DMS114 treated with DMSO at 0.1 percent for 48 hours (cell line): Measurements from ENCODE around the gene PHEX.

Experiments used
- DNase-seq: peaks from one replicate; lab custom pipeline; 2025; ENCODE audit not compliant: unreplicated experiment; lab: John Stamatoyannopoulos, UW

PHEX gene

GRCh38 chrX:22039541-22039940 is 7.4 kb downstream of the PHEX start:
- no peak for DNase-seq

- DNase-seq = no peak
These were observed 8.1 kb downstream of the PHEX start for GRCh38 chrX:22040184-22040583.

GRCh38 chrX:22041907-22042530 is 9.9 kb downstream of the PHEX start:
- no peak for DNase-seq

GRCh38 chrX:22043872-22044271 is 11.7 kb downstream of the PHEX start:
- no peak for DNase-seq

GRCh38 chrX:22047468-22047867 is 15.3 kb downstream of the PHEX start:
- DNase-seq = no peak

GRCh38 chrX:22053481-22053880 is 21.4 kb downstream of the PHEX start:
- no peak for DNase-seq

GRCh38 chrX:22056235-22056634 is 24.1 kb downstream of the PHEX start:
- DNase-seq = no peak

GRCh38 chrX:22057667-22058066 is 25.5 kb downstream of the PHEX start:
- no peak for DNase-seq

- DNase-seq = no peak
These were observed 27.6 kb downstream of the PHEX start for GRCh38 chrX:22059775-22060174.

- DNase-seq = no peak
These were observed 28.5 kb downstream of the PHEX start for GRCh38 chrX:22060415-22061280.

GRCh38 chrX:22063284-22063683 is 31.2 kb downstream of the PHEX start:
- no peak for DNase-seq

- DNase-seq = no peak
These were observed 37.5 kb downstream of the PHEX start for GRCh38 chrX:22069586-22069985.

GRCh38 chrX:22073928-22074327 is 41.8 kb downstream of the PHEX start:
- no peak for DNase-seq

- DNase-seq = no peak
These were observed 46.0 kb downstream of the PHEX start for GRCh38 chrX:22078117-22078516.

- DNase-seq = no peak
These were observed 49.5 kb downstream of the PHEX start for GRCh38 chrX:22081475-22082092.

- no peak for DNase-seq
These were observed 53.9 kb downstream of the PHEX start for GRCh38 chrX:22086003-22086402.

- DNase-seq = no peak
These were observed 55.0 kb downstream of the PHEX start for GRCh38 chrX:22087011-22087557.

GRCh38 chrX:22088326-22088725 is 56.2 kb downstream of the PHEX start:
- no peak for DNase-seq

- no peak for DNase-seq
These were observed 58.1 kb downstream of the PHEX start for GRCh38 chrX:22090181-22090580.

GRCh38 chrX:22093550-22093949 is 61.4 kb downstream of the PHEX start:
- DNase-seq = no peak

- no peak for DNase-seq
These were observed 63.2 kb downstream of the PHEX start for GRCh38 chrX:22095286-22095685.

GRCh38 chrX:22095856-22096255 is 63.7 kb downstream of the PHEX start:
- no peak for DNase-seq
